GM21360 (cell line): Measurements from ENCODE around the gene CCKAR.

ENCODE experiments used
- ATAC-seq: cut with Tn5 transposase; IDR thresholded peaks from one replicate; pipeline ENCODE4 v1.9.1; 2021; ENCODE audit warnings: mild to moderate bottlenecking, moderate library complexity; ENCODE audit not compliant: unreplicated experiment

CCKAR gene

GRCh38 chr4:26491449-26492170 is 1.3 kb upstream of the CCKAR start:
- no peak for ATAC-seq

- no peak for ATAC-seq
These were observed 638 bp upstream of the CCKAR start for GRCh38 chr4:26490960-26491284.

GRCh38 chr4:26489101-26489985 is 941 bp downstream of the CCKAR start:
- ATAC-seq, result no peak

- ATAC-seq, result no peak
These were observed 4.6 kb downstream of the CCKAR start for GRCh38 chr4:26485684-26486083.

- no peak for ATAC-seq
These were observed 5.8 kb downstream of the CCKAR start for GRCh38 chr4:26484516-26484915.

- no peak for ATAC-seq
These were observed 6.2 kb downstream of the CCKAR start for GRCh38 chr4:26484032-26484515.

GRCh38 chr4:26482508-26483462 is 7.5 kb downstream of the CCKAR start:
- ATAC-seq, result no peak

GRCh38 chr4:26478330-26478729 is 12.0 kb downstream of the CCKAR start:
- no peak for ATAC-seq

- ATAC-seq, result no peak
These were observed 13.7 kb downstream of the CCKAR start for GRCh38 chr4:26476545-26476944.

GRCh38 chr4:26475716-26476115 is 14.6 kb downstream of the CCKAR start:
- ATAC-seq, result no peak

- ATAC-seq, result no peak
These were observed 15.7 kb downstream of the CCKAR start for GRCh38 chr4:26474551-26474950.

- ATAC-seq, result no peak
These were observed 16.4 kb downstream of the CCKAR start for GRCh38 chr4:26473893-26474292.

- no peak for ATAC-seq
These were observed 18.4 kb downstream of the CCKAR start for GRCh38 chr4:26471890-26472289.

GRCh38 chr4:26468977-26469376 is 21.3 kb downstream of the CCKAR start:
- ATAC-seq, result no peak

- ATAC-seq, result no peak
These were observed 21.9 kb downstream of the CCKAR start for GRCh38 chr4:26468283-26468949.

GRCh38 chr4:26467724-26468123 is 22.6 kb downstream of the CCKAR start:
- ATAC-seq, result no peak

GRCh38 chr4:26466578-26467270 is 23.6 kb downstream of the CCKAR start:
- no peak for ATAC-seq

- ATAC-seq, result no peak
These were observed 25.7 kb downstream of the CCKAR start for GRCh38 chr4:26464420-26465095.

- no peak for ATAC-seq
These were observed 26.9 kb downstream of the CCKAR start for GRCh38 chr4:26463386-26463785.
